ENCODE results near the gene ACAP3. TPM values are rescaled to one million over a fixed set of nuclear protein-coding genes. Genes with fewer than 3 reads are reported as not detected.

ACAP3 gene
- total and polyA plus RNA-seq, 4 donors: 18.7 to 62.8 (median 37.8) TPM

- no peak overlapping the region for H3K9ac ChIP-seq (ENCODE audit: insufficient read depth in 1 of 2, low read length in 2 of 2)
- peaks cover 0 to 5% (median 0%) of the 10 kb centered on the region in 5 donors for H3K4me1 ChIP-seq (ENCODE audit: control insufficient read depth in 5 of 5, insufficient read depth in 5 of 5, low read length in 5 of 5)
- no peak overlapping the region for H3K27ac ChIP-seq (ENCODE audit: low read depth in 1 of 2, low read length in 1 of 2)
- H3K27me3 ChIP-seq (ENCODE audit: control insufficient read depth in 3 of 3, insufficient read depth in 3 of 3, low read length in 2 of 3): no peaks in the 10 kb centered on the region
- ATAC-seq (ENCODE audit: insufficient read depth, low FRiP score) (no peak), DNase-seq (no peak)
- peaks cover 0 to 25% (median 4%) of the 10 kb centered on the region in 4 donors for H3K36me3 ChIP-seq (ENCODE audit: control insufficient read depth in 4 of 4, insufficient read depth in 4 of 4, low read length in 4 of 4)
- 95 to 98% methylated on average over 33 to 35 of the region's 35 CpGs for WGBS, 2 donors
- H3K4me3 ChIP-seq: no peak overlapping the region
- TF ChIP-seq, protein P1, sequence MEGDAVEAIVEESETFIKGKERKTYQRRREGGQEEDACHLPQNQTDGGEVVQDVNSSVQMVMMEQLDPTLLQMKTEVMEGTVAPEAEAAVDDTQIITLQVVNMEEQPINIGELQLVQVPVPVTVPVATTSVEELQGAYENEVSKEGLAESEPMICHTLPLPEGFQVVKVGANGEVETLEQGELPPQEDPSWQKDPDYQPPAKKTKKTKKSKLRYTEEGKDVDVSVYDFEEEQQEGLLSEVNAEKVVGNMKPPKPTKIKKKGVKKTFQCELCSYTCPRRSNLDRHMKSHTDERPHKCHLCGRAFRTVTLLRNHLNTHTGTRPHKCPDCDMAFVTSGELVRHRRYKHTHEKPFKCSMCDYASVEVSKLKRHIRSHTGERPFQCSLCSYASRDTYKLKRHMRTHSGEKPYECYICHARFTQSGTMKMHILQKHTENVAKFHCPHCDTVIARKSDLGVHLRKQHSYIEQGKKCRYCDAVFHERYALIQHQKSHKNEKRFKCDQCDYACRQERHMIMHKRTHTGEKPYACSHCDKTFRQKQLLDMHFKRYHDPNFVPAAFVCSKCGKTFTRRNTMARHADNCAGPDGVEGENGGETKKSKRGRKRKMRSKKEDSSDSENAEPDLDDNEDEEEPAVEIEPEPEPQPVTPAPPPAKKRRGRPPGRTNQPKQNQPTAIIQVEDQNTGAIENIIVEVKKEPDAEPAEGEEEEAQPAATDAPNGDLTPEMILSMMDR (IDR thresholded peaks at IDR 0.05; ENCODE audit: control extremely low read depth, extremely low read depth): no peak
- H3K9me3 ChIP-seq (ENCODE audit: control insufficient read depth in 4 of 4, insufficient read depth in 3 of 4, low read length in 3 of 4): no peaks in the 10 kb centered on the region
Measured at GRCh38 chr1:1295154-1295923, 12.4 kb downstream of the ACAP3 start.

DNA sequence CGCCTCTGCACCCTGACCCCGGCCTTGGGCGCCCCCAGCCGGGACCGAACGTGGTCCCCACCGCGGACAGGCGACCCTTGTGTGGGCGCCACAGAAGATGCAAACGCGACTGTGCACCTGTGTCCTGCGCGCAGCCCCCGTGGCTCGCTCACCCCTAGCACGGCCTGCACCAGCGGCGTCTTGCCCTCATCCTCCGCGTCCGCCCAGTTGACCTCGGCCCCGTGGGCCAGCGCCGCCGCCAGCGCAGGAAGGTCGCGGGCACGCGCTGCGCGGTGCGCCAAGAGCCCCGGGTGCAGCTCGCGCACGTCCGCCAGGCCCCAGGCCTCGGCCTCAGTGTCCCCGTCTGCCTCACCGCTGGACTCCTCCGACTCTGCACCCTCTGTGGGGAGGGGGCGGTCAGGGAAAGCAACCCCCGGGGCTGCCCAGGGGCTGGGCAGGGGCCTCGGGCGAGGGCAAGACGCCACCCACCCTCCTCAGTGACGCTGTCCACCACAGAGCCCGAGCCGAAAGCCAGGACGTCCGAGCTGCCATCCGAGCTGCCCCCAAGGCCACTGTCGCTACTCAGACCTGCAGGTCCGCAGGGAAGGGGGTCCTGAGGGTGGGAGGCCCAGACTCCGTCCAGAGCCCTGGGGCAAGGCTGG lies 13.4 kb downstream of the ACAP3 start:
- ATAC-seq (ENCODE audit: insufficient read depth, low FRiP score) (no peak), DNase-seq (no peak)
- TF ChIP-seq, protein P1 (IDR thresholded peaks at IDR 0.05; ENCODE audit: control extremely low read depth, extremely low read depth): no peak
- 89 to 95% methylated on average over 57 to 58 of the region's 58 CpGs for WGBS, 2 donors
- H3K27me3 ChIP-seq (ENCODE audit: control insufficient read depth in 3 of 3, insufficient read depth in 3 of 3, low read length in 2 of 3): no peaks in the 10 kb centered on the region
- no peak overlapping the region for H3K27ac ChIP-seq (ENCODE audit: low read depth in 1 of 2, low read length in 1 of 2)
- H3K9ac ChIP-seq (ENCODE audit: insufficient read depth in 1 of 2, low read length in 2 of 2): no peak overlapping the region
- H3K4me3 ChIP-seq: no peak overlapping the region
- H3K4me1 ChIP-seq (ENCODE audit: control insufficient read depth in 5 of 5, insufficient read depth in 5 of 5, low read length in 5 of 5): peaks cover 0 to 5% (median 0%) of the 10 kb centered on the region in 5 donors
- peaks cover 0 to 23% (median 4%) of the 10 kb centered on the region in 4 donors for H3K36me3 ChIP-seq (ENCODE audit: control insufficient read depth in 4 of 4, insufficient read depth in 4 of 4, low read length in 4 of 4)
- H3K9me3 ChIP-seq (ENCODE audit: control insufficient read depth in 4 of 4, insufficient read depth in 3 of 4, low read length in 3 of 4): no peaks in the 10 kb centered on the region

GRCh38 chr1:1293263-1294249 lies 14.2 kb downstream of the ACAP3 start:
- Histone ChIP-seq H3K36me3 (ENCODE audit: control insufficient read depth in 4 of 4, insufficient read depth in 4 of 4, low read length in 4 of 4) (peaks cover 0 to 23% (median 4%) of the 10 kb centered on the region in 4 donors), H3K4me3 (no peak overlapping the region), H3K9ac (ENCODE audit: insufficient read depth in 1 of 2, low read length in 2 of 2) (no peak overlapping the region), H3K27me3 (ENCODE audit: control insufficient read depth in 3 of 3, insufficient read depth in 3 of 3, low read length in 2 of 3) (no peaks in the 10 kb centered on the region), H3K27ac (ENCODE audit: low read depth in 1 of 2, low read length in 1 of 2) (no peak overlapping the region), H3K9me3 (ENCODE audit: control insufficient read depth in 4 of 4, insufficient read depth in 3 of 4, low read length in 3 of 4) (no peaks in the 10 kb centered on the region), H3K4me1 (ENCODE audit: control insufficient read depth in 5 of 5, insufficient read depth in 5 of 5, low read length in 5 of 5) (peaks cover 0 to 2% (median 0%) of the 10 kb centered on the region in 5 donors)
- WGBS, 2 donors: 84 to 91% methylated on average over 85 to 94 of the region's 94 CpGs
- no peak for ATAC-seq (ENCODE audit: insufficient read depth, low FRiP score)
- TF ChIP-seq, protein P1 (IDR thresholded peaks at IDR 0.05; ENCODE audit: control extremely low read depth, extremely low read depth): no peak
- DNase-seq: peak in 1 of 3 donors; percentile 45

Measured in lung (tissue), 12 donors.